Nephron progenitor cell (in vitro differentiated cells): Measurements from ENCODE around the gene DDX10.

ENCODE experiments used
- DNase-seq: peaks from one replicate; pipeline ENCODE4 v3.0.0; 2021
- H3K27ac Mint-ChIP-seq: 2 replicates; pipeline ENCODE4 v1.8.0; 2021; ENCODE audit warnings: mild to moderate bottlenecking, moderate library complexity, mixed read lengths
- H3K27me3 Mint-ChIP-seq: 2 replicates; pipeline ENCODE4 v1.8.0; 2021; ENCODE audit warnings: mild to moderate bottlenecking, low read depth, mixed read lengths; ENCODE audit not compliant: poor library complexity
- H3K36me3 Mint-ChIP-seq: 2 replicates; pipeline ENCODE4 v1.8.0; 2021; ENCODE audit warnings: low read depth, mixed read lengths
- H3K4me1 Mint-ChIP-seq: 2 replicates; pipeline ENCODE4 v1.8.0; 2021; ENCODE audit warnings: mixed read lengths
- H3K4me3 Mint-ChIP-seq: 2 replicates; pipeline ENCODE4 v1.8.0; 2021; ENCODE audit warnings: mild to moderate bottlenecking, moderate library complexity, mixed read lengths
- H3K9me3 Mint-ChIP-seq: 2 replicates; pipeline ENCODE4 v1.8.0; 2021; ENCODE audit warnings: mild to moderate bottlenecking, moderate library complexity, mixed read lengths
- TF ChIP-seq, protein P1 (sequence below): fragments of 200-600 bp; sonication (generic); IDR thresholded peaks from 2 replicates; pipeline ENCODE4 v1.5.0; 2021; ENCODE audit warnings: antibody characterized with exemption

Gene DDX10

DNA sequence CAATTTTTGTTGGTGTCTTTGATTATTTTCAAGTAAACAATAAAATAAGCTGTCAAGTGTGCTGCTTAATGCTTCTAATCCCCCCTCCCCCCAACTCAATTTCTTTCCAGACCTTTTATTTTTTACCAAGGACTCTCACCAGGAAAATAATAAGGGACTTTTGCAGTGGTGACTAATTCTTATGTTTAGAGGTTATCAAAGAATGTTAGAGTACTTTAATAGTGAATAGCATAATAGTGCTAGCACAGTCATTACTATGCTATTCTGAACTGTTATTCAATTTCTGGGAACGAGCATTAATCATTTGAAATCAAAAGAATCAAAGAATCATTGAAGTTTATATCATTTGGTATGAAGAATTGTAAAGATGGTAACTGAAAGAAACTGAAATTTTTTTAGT lies 251.4 kb downstream of the DDX10 start:
- no peak for DNase-seq
- H3K27ac Mint-ChIP-seq: no peak overlapping the region
- no peaks in the 10 kb centered on the region for H3K27me3 Mint-ChIP-seq
- H3K36me3 Mint-ChIP-seq: peaks cover 18% of the 10 kb centered on the region
- no peaks in the 10 kb centered on the region for H3K4me1 Mint-ChIP-seq
- no peak overlapping the region for H3K4me3 Mint-ChIP-seq
- no peaks in the 10 kb centered on the region for H3K9me3 Mint-ChIP-seq
- TF ChIP-seq, protein P1, sequence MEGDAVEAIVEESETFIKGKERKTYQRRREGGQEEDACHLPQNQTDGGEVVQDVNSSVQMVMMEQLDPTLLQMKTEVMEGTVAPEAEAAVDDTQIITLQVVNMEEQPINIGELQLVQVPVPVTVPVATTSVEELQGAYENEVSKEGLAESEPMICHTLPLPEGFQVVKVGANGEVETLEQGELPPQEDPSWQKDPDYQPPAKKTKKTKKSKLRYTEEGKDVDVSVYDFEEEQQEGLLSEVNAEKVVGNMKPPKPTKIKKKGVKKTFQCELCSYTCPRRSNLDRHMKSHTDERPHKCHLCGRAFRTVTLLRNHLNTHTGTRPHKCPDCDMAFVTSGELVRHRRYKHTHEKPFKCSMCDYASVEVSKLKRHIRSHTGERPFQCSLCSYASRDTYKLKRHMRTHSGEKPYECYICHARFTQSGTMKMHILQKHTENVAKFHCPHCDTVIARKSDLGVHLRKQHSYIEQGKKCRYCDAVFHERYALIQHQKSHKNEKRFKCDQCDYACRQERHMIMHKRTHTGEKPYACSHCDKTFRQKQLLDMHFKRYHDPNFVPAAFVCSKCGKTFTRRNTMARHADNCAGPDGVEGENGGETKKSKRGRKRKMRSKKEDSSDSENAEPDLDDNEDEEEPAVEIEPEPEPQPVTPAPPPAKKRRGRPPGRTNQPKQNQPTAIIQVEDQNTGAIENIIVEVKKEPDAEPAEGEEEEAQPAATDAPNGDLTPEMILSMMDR: no peak

DNA sequence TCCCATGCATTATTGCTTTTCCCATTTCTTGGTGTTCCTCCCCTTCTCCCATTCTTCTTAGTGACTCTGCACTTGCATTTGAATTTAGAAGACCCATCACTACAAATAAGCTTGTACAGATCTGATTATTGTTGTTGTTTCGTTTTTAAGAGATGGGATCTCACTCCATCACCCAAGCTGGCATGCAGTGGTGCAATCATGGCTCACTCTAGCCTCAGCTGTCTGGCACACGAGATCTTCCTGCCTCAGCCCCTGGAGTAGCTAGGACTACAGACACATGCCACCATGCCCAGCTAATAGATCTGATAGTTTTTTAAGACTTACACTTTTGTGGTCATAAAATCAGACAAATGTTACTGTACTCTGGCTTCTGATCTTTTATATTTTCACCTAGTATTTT lies 252.1 kb downstream of the DDX10 start:
- TF ChIP-seq, protein P1: no peak
- no peak for DNase-seq
- Mint-ChIP-seq H3K4me3 (no peak overlapping the region), H3K4me1 (no peaks in the 10 kb centered on the region), H3K9me3 (no peaks in the 10 kb centered on the region), H3K36me3 (peaks cover 18% of the 10 kb centered on the region), H3K27me3 (no peaks in the 10 kb centered on the region), H3K27ac (no peak overlapping the region)

DNA sequence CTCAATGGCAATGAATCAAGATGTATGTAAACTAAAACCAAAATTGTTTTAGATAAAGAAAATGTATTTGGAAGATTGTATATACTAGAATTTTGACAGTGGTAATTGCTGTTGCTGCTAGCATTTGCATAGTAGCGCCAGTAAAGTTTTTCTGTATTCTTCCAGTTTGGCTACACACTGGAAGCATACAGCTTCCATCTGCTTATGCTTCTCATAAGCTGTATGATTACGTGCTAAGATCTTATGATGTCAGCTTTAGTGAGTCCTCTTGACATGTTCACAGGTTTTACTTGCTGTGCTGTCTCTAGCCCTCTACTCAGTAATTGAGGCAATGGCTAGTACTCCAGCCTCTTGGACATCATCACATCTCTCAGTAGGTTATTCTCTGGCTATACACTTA lies 256.3 kb downstream of the DDX10 start:
- Mint-ChIP-seq H3K4me1 (peaks cover 31% of the 10 kb centered on the region), H3K27ac (no peak overlapping the region), H3K4me3 (no peak overlapping the region), H3K27me3 (no peaks in the 10 kb centered on the region), H3K9me3 (no peaks in the 10 kb centered on the region), H3K36me3 (peaks cover 23% of the 10 kb centered on the region)
- TF ChIP-seq, protein P1: no peak
- no peak for DNase-seq

DNA sequence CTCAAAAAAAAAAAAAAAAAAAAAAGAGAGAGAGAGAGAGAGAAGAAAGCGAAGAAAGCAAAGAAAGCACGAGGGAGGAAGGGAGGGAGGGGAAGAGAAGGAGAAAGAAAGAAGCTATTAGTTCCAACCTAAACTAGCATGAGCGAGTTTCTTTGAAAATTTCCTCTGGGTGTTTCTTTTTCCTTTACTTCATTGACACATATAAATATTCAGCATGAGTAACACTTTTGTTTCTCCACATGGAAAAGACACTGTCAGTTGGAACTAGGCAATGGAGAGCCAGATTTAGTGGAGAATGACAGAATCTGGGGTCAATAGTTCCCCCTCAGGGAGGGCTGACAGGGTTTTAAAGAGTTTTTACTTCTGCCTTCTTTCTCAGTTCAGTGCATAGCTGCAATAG lies 257.4 kb downstream of the DDX10 start:
- DNase-seq: no peak
- Mint-ChIP-seq H3K27ac (peak overlapping the region; percentile 52), H3K27me3 (no peaks in the 10 kb centered on the region), H3K36me3 (peaks cover 23% of the 10 kb centered on the region), H3K4me3 (no peak overlapping the region), H3K9me3 (no peaks in the 10 kb centered on the region), H3K4me1 (peaks cover 41% of the 10 kb centered on the region)
- TF ChIP-seq, protein P1: no peak

DNA sequence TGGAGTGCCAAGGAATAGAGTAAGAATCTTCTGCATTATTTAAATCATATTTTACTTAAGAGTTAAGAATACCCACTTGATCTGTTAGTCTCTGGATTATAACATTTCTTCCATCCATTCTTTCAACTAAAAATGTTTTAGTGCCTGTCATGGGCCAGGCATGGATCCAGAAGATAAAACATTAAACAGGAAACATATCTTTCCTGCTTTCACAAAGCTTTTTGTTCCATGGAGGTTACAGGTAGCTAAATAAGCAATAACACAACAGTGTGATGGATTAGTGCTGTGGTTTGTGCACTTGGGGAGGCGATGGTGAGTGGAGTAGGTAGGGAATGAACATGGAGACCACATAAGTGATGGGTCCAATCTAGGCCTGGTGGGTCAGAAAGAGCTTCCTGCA lies 258.5 kb downstream of the DDX10 start:
- Mint-ChIP-seq H3K4me3 (no peak overlapping the region), H3K27me3 (no peaks in the 10 kb centered on the region), H3K9me3 (no peaks in the 10 kb centered on the region), H3K27ac (no peak overlapping the region), H3K36me3 (peaks cover 15% of the 10 kb centered on the region), H3K4me1 (peaks cover 50% of the 10 kb centered on the region)
- TF ChIP-seq, protein P1: no peak
- DNase-seq: no peak

DNA sequence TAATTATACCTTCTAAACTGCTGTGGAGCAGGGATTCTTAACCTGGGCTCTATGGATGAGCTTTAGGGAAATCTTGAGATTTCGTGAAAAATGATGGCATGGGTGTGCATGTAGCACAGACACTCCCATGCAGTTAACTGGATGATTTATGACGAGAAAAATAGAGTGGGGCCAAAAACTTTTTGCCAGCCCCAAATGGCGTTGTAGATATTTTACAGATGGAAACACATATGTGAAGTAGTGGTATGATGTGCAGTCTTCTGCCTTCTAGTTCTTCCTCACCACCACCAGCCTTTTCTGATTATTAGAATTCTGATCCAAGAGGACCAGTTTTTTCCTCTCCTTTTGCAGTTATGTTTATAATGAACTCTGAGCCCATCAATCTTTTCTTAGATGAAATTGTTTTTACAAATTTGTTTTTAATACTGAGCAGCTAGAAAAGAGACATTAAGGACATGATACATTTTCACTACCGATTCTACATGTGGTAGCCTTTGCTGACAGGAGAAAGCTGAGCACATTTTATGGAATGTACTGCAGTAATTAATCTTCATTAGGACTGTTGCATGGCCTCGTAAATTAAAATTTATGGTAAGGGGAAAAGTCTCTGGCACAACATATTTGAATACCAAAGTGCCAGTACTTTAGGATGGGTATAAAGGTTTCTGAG lies 261.4 kb downstream of the DDX10 start:
- Mint-ChIP-seq H3K27me3 (no peaks in the 10 kb centered on the region), H3K9me3 (no peaks in the 10 kb centered on the region), H3K27ac (peak overlapping the region; percentile 43)

More for the DNA sequence above, 261.4 kb downstream of the DDX10 start:
- Mint-ChIP-seq H3K4me1 (peaks cover 56% of the 10 kb centered on the region), H3K36me3 (peaks cover 19% of the 10 kb centered on the region), H3K4me3 (no peak overlapping the region)
- TF ChIP-seq, protein P1: no peak
- DNase-seq: no peak
